ENCODE measurements around the gene CHST1.

CHST1 gene

DNA sequence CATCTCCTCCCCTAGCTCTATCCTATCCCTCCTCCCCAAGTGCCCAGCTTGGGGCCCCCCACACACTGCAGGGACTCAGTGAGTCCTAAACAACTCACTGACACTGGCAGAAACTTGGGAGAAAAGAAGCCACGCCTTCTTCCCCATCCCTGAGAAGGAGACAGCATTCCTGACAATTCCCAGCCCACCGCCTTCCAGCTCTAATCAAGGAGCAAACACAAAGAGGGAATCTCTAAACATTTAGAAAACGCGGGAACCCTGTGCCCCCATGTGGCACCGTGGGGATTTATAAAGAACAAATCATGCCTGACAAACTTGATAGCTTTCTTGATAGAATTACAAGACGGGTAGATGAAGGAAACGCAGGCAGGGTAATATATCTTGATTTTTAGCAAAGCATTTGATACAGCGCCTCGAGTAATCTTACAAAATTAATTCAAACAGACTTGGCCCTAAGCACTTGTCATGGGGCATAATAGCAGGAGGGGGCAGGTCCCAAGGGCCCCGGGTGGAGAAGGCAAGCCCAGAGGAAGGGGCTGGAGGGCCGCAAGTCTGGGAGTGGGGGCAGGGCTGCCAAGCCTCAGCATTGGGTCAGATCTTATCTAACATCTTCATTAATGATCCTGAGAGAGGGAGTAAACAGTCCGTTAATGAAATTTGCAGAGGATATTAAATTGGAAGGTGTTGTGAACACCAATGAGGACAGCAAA, 4.5 kb downstream of the CHST1 start:
- no peak for DNase-seq (ENCODE audit: low spot score)
- in situ Hi-C loops (cut with MboI; ENCODE audit: low sequenced_read_pairs, unreplicated experiment) = no loop called here
- TF ChIP-seq, protein P1, sequence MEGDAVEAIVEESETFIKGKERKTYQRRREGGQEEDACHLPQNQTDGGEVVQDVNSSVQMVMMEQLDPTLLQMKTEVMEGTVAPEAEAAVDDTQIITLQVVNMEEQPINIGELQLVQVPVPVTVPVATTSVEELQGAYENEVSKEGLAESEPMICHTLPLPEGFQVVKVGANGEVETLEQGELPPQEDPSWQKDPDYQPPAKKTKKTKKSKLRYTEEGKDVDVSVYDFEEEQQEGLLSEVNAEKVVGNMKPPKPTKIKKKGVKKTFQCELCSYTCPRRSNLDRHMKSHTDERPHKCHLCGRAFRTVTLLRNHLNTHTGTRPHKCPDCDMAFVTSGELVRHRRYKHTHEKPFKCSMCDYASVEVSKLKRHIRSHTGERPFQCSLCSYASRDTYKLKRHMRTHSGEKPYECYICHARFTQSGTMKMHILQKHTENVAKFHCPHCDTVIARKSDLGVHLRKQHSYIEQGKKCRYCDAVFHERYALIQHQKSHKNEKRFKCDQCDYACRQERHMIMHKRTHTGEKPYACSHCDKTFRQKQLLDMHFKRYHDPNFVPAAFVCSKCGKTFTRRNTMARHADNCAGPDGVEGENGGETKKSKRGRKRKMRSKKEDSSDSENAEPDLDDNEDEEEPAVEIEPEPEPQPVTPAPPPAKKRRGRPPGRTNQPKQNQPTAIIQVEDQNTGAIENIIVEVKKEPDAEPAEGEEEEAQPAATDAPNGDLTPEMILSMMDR (IDR thresholded peaks at IDR 0.05; ENCODE audit: borderline replicate concordance, control extremely low read depth, extremely low read depth, insufficient read depth, missing control alignments) = no peak

DNA sequence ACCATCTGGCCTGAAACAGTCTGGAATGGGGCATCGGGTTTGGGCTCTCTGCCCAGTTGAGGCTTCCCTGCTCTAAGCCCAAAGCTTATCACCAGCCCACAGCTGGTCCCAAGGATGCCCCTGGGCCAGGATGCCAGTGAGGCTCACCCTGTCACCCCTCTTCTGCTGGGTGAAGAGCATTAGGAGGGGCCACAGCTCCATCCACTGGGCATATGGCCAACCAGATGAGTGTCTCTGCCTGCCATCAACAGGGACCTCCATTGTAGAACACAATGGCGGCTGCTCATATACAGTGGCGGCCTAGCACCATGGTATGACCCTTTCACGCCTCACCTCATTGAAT, 5.6 kb downstream of the CHST1 start:
- in situ Hi-C loops (cut with MboI; ENCODE audit: low sequenced_read_pairs, unreplicated experiment) = no loop called here
- TF ChIP-seq, protein P1 (IDR thresholded peaks at IDR 0.05; ENCODE audit: borderline replicate concordance, control extremely low read depth, extremely low read depth, insufficient read depth, missing control alignments) = no peak
- no peak for DNase-seq (ENCODE audit: low spot score)

DNA sequence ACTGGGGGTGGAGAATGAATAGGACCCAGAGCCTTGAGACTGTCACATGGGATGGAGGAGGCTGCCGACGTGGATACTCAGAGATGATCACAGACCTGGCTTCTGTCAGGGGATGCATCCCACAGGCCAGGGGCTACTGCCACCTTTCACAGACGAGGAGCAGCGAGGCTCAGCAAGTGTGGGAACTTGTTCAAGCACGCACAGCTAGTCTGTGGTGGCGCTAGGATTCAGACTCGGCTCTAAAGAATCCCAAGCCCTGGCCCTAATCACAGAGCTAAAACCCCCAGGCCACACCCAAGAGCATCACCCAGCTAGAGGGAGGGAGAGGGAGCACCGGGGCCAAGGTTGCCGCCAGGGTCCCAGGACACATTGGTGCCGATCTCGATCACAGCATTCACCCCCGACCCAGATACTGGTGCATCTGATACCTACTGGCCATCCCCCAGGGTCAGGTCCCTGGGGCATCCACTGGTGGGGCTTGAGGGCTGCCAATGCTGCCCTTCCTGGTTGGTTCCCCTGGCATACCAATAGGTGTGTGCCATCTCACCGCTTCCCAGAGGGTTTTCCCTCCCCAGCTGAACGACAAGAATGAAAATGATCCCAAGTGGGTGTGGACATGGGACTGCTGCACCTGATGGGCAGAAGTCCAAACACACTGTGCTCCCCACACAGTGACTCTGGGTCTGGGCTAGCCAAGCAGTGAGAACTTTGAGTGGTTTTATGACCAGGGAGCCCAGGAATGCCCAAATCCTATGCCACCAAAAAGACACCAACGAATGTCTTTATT, 6.2 kb downstream of the CHST1 start:
- DNase-seq (ENCODE audit: low spot score) = no peak
- TF ChIP-seq, protein P1 (IDR thresholded peaks at IDR 0.05; ENCODE audit: borderline replicate concordance, control extremely low read depth, extremely low read depth, insufficient read depth, missing control alignments) = no peak
- in situ Hi-C loops (cut with MboI; ENCODE audit: low sequenced_read_pairs, unreplicated experiment) = no loop called here

DNA sequence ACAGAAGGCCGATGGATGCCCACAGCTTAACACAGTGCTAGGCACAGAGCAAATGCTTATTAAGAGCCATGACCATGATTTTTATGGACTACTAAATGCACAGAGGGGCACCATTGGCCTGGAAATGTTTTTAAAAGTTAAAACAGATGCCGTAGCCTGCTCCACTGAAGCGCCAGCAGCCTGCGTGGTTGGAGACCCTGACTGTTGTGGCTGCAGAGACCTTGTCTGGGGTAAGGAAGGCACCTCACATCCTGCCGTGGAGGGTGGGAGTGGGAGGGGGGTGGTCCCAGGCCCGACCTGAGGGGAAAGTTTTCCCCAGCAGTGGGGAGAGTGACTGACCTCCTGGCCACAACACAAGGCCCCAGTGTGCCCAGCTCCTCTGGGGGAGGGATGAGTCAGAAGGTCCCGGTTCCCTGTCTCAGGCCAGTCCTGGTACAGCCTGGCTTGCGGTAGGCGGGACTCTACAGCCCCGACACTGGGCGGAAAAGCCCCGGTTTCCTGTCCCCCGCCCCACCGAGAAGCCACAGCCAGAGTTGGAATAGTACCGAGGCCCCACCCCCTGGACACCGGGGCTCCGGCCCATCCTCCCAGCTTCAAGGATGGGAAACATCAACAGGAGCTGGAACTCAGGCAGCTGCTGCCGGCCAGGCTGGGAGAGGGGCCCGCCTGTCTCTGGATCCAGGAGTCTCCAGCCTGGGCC, 7.0 kb downstream of the CHST1 start:
- in situ Hi-C loops (cut with MboI; ENCODE audit: low sequenced_read_pairs, unreplicated experiment) = no loop called here
- TF ChIP-seq, protein P1 (IDR thresholded peaks at IDR 0.05; ENCODE audit: borderline replicate concordance, control extremely low read depth, extremely low read depth, insufficient read depth, missing control alignments) = no peak
- DNase-seq (ENCODE audit: low spot score) = peak; percentile 71

DNA sequence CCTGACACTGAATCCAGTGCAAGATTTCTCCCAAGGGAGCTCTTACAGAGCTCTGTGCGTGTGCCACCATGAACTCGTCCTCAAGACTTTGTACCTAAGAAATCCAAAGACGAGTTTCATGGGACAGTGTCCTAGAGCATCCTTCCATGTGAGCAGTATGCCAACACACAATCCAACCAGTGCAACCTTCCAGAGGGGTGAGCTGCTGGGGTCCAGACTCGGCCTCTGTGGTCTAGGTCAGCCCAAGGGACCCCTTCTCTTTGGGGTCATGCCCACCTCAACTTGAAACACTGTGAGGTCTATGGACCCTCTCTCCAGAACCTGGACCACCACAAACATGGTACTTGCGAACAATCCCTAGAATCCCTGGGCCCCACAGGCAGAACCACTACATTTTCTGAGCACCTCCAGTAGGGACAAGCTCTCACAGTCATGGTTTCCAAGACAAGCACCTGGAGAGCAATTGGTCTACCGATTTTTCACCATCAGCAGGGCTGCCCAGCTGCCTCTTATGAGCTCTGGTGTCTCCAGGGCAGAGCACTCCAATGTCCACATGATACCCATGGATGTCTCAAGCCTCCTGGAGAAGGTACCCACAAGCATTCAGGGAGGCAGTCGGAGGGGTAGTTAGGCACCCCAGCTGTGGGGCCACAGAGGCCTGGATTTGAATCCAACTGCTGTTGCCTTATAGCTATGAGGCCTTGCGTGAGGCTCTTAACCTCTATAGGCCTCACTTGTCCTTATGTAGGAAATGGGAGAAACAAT, 7.7 kb downstream of the CHST1 start:
- no peak for DNase-seq (ENCODE audit: low spot score)
- TF ChIP-seq, protein P1 (IDR thresholded peaks at IDR 0.05; ENCODE audit: borderline replicate concordance, control extremely low read depth, extremely low read depth, insufficient read depth, missing control alignments) = no peak
- in situ Hi-C loops (cut with MboI; ENCODE audit: low sequenced_read_pairs, unreplicated experiment) = no loop called here

DNA sequence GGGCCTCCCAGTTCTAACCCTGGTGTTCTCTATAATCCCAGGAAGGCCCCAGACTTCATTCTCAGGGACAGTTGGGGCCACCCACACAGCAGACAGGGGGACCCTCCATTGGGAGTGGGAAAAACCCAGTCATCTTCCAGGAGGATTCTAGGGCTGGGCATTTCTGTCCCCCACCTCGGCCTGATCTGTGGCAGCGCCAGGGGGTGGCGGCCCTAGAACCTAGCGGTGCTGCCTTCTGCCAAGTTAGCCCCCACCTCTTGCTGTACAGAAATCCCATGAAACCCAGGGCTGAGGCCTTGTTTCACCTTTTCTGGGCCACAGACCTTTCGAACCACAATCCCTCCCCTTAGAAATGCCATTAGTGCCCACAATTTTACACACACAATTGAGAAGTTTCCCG, 9.6 kb downstream of the CHST1 start:
- TF ChIP-seq, protein P1 (IDR thresholded peaks at IDR 0.05; ENCODE audit: borderline replicate concordance, control extremely low read depth, extremely low read depth, insufficient read depth, missing control alignments) = no peak
- DNase-seq (ENCODE audit: low spot score) = no peak

More for the DNA sequence above, 9.6 kb downstream of the CHST1 start:
- in situ Hi-C loops (cut with MboI; ENCODE audit: low sequenced_read_pairs, unreplicated experiment) = no loop called here
